Thyroid gland (tissue), 4 donors: ENCODE measurements around the gene TFRC.

Experiments used
- CTCF ChIP-seq, 6 experiments: fragments of 200-600 bp in 3 of 6; fragments of 450-650 bp in 3 of 6; sonication (generic) in 3 of 6; IDR thresholded peaks; one replicate each; pipeline ENCODE4 v1.5.1; 2016 to 2019; ENCODE audit warnings: antibody characterized with exemption in 6 of 6, mild to moderate bottlenecking in 2 of 6, inconsistent platforms in 1 of 6, moderate library complexity in 1 of 6
- POLR2A ChIP-seq, 2 donors: fragments of 450-650 bp; IDR thresholded peaks; one replicate each; pipeline ENCODE4 v1.6.1; 2017; ENCODE audit warnings: antibody characterized with exemption in 2 of 2, mild to moderate bottlenecking in 2 of 2, moderate library complexity in 1 of 2

GRCh38 chr3:196063049-196063448 is 18.8 kb downstream of the TFRC start:
- TF ChIP-seq POLR2A (IDR thresholded peaks at IDR 0.05), result no peak
- no peak for TF ChIP-seq CTCF (IDR thresholded peaks at IDR 0.05)
